K562 (cell line): ENCODE results near the gene KRT5. TPM values are rescaled to one million over a fixed set of nuclear protein-coding genes. Genes with fewer than 3 reads are reported as not detected.
A peak's percentile ranks its signal among the peaks of the same experiment; 100 is the strongest.

Source experiments
- ATAC-seq: fragments of 200-7000 bp; cut with Tn5 transposase; 3 replicates; pipeline ENCODE4 v1.9.1; 2020; ENCODE audit warnings: moderate library complexity
- BruUV-seq: library from RNA; stranded (reverse); fragments of 400-500 nt; replicated peaks from 2 replicates; lab custom pipeline; 2021; lab: Mats Ljungman, UMichigan
- CTCF ChIA-PET: fragments of 300-600 bp; formaldehyde crosslinking; extraction: SDS; loops from one replicate; lab custom pipeline; 2021; ENCODE audit warnings: low intra/inter-chr PET ratio; lab: Yijun Ruan, JAX
- POLR2A ChIA-PET: fragments of 300-600, 350-650 bp; sonication (Branson Sonifier 250); formaldehyde crosslinking; extraction: SDS; loops from one replicate; lab custom pipeline; 2021; ENCODE audit warnings: antibody characterized with exemption, inconsistent platforms; lab: Yijun Ruan, JAX
- DNase-seq, 4 experiments: peaks; one replicate each; pipeline versions ENCODE4 v3.0.0 to v3.0.0-alpha.2; 2011 to 2018; ENCODE audit warnings: low spot score in 3 of 4, mixed read lengths in 3 of 4; ENCODE audit errors: extremely low read depth in 1 of 4
- FAIRE-seq: peaks from 2 replicates; lab custom pipeline; 2011; peaks lifted over from hg19 to GRCh38; lab: Jason Lieb, UNC
- H2AFZ ChIP-seq: 2 replicates; pipeline ENCODE4 v1.6.0; 2011; ENCODE audit warnings: low read depth, low read length, control low read depth, inconsistent platforms
- H3K27ac ChIP-seq: fragments of 200-600 bp; 3 replicates; pipeline ENCODE4 v1.8.0; 2011; ENCODE audit warnings: low read depth, mild to moderate bottlenecking, control low read depth, inconsistent platforms, low read length, moderate library complexity, mixed read lengths; ENCODE audit errors: extremely low read depth
- H3K27me3 ChIP-seq, 2 experiments: fragments of 300-600 bp in 1 of 2; 2 replicates in 1 of 2; 3 replicates in 1 of 2; pipeline versions ENCODE4 v1.6.0 to v1.8.0; 2011; ENCODE audit warnings: inconsistent platforms in 2 of 2, low read length in 2 of 2, mild to moderate bottlenecking in 1 of 2, mixed read lengths in 1 of 2, moderate library complexity in 1 of 2; ENCODE audit not compliant: control insufficient read depth in 2 of 2, insufficient read depth in 2 of 2
- H3K36me3 ChIP-seq: fragments of 300-600 bp; 3 replicates; pipeline ENCODE4 v1.8.0; 2011; ENCODE audit warnings: mild to moderate bottlenecking, low read length, inconsistent platforms; ENCODE audit not compliant: control insufficient read depth, insufficient read depth
- H3K4me1 ChIP-seq, 2 experiments: fragments of 200-600 bp in 1 of 2; replicated peaks in 1 of 2; 2 replicates in 1 of 2; 3 replicates in 1 of 2; pipeline versions ENCODE4 v1.5.1 to v1.8.0; 2011; ENCODE audit warnings: inconsistent platforms in 2 of 2, low read length in 2 of 2, mild to moderate bottlenecking in 1 of 2, mixed read lengths in 1 of 2, moderate library complexity in 1 of 2; ENCODE audit not compliant: control insufficient read depth in 2 of 2, insufficient read depth in 2 of 2
- H3K4me2 ChIP-seq: 2 replicates; pipeline ENCODE4 v1.6.1; 2011; ENCODE audit warnings: low read length, control low read depth, inconsistent platforms, mixed read lengths; ENCODE audit not compliant: insufficient read depth
- H3K4me3 ChIP-seq: fragments of 200-600 bp; sonication (generic), shearing (Covaris generic); 2 replicates; pipeline ENCODE4 v1.5.1; 2016; ENCODE audit warnings: control low read depth, inconsistent platforms
- H3K79me2 ChIP-seq: fragments of 200-600 bp; 3 replicates; pipeline ENCODE4 v1.8.0; 2011; ENCODE audit warnings: low read length, inconsistent platforms; ENCODE audit not compliant: control insufficient read depth, insufficient read depth
- H3K9ac ChIP-seq, 2 experiments: 2 replicates each; pipeline versions ENCODE4 v1.6.0 to v1.6.1; 2011; ENCODE audit warnings: low read depth in 2 of 2, low read length in 2 of 2, control low read depth in 1 of 2, inconsistent platforms in 1 of 2, mild to moderate bottlenecking in 1 of 2, mixed read lengths in 1 of 2; ENCODE audit not compliant: insufficient read depth in 1 of 2
- H3K9me1 ChIP-seq: one replicate; pipeline ENCODE4 v1.6.0; 2011; ENCODE audit warnings: inconsistent platforms, mild to moderate bottlenecking, low read length, moderate library complexity; ENCODE audit not compliant: control insufficient read depth, insufficient read depth
- H3K9me3 ChIP-seq: replicated peaks from 2 replicates; pipeline ENCODE4 v1.5.1; 2011; ENCODE audit warnings: low read depth, low read length, inconsistent platforms; ENCODE audit not compliant: control insufficient read depth, insufficient read depth
- H4K20me1 ChIP-seq: replicated peaks from 2 replicates; pipeline ENCODE4 v1.6.1; 2011; ENCODE audit warnings: low read length, inconsistent platforms, mixed read lengths; ENCODE audit not compliant: control insufficient read depth, insufficient read depth
- E2F5 ChIP-seq: sonication (generic); formaldehyde crosslinking; IDR thresholded peaks from 2 replicates; pipeline ENCODE4 v1.8.0; 2022; ENCODE audit warnings: mild to moderate bottlenecking, missing genetic modification reagents
- ID3 ChIP-seq, 2 experiments: fragments of 250-450 bp in 1 of 2; fragments of 450-650 bp in 1 of 2; sonication (Bioruptor Pico) in 1 of 2; IDR thresholded peaks; 2 replicates each; pipeline versions ENCODE4 v1.6.1 to v1.8.0; 2016 to 2021; ENCODE audit warnings: mild to moderate bottlenecking in 2 of 2, moderate library complexity in 2 of 2, missing compliant biosample characterization in 1 of 2, missing genetic modification characterization in 1 of 2
- KDM2B ChIP-seq: fragments of 250-450 bp; sonication (Bioruptor Pico); IDR thresholded peaks from 2 replicates; pipeline ENCODE4 v1.8.0; 2021; ENCODE audit warnings: mild to moderate bottlenecking, moderate library complexity
- SIX5 ChIP-seq, 2 experiments: IDR thresholded peaks; 2 replicates each; pipeline ENCODE4 v1.6.1; 2011; ENCODE audit warnings: low read length in 2 of 2, borderline replicate concordance in 1 of 2, low read depth in 1 of 2, mild to moderate bottlenecking in 1 of 2, moderate library complexity in 1 of 2; ENCODE audit not compliant: insufficient read depth in 1 of 2
- SREBF1 ChIP-seq: fragments of 150-350 bp; IDR thresholded peaks from 2 replicates; pipeline ENCODE4 v1.6.1; 2014; ENCODE audit warnings: antibody characterized with exemption, low read depth, low read length, borderline replicate concordance
- SRSF1 ChIP-seq: fragments of 200-400 bp; formaldehyde crosslinking; IDR thresholded peaks from 2 replicates; pipeline ENCODE4 v1.6.1; 2017; ENCODE audit warnings: mild to moderate bottlenecking, low read depth, low read length, moderate library complexity
- ZBTB49 ChIP-seq: sonication (generic); formaldehyde crosslinking; IDR thresholded peaks from 2 replicates; pipeline ENCODE4 v1.8.0; 2022; ENCODE audit warnings: missing genetic modification reagents, mild to moderate bottlenecking, borderline replicate concordance
- ZNF282 ChIP-seq: sonication (generic); formaldehyde crosslinking; IDR thresholded peaks from 2 replicates; pipeline ENCODE4 v1.8.1; 2023; ENCODE audit warnings: missing genetic modification reagents
- ZNF408 ChIP-seq: fragments of 250-450 bp; sonication (Bioruptor Pico); IDR thresholded peaks from 2 replicates; pipeline ENCODE4 v1.4.0; 2020; ENCODE audit warnings: low read depth, mild to moderate bottlenecking, moderate library complexity
- WGBS: fragments of 100-300 bp; shearing (Covaris generic); methylation state at CpG from one replicate; pipeline ENCODE4 v1.1.6; 2016; ENCODE audit warnings: low coverage, mixed read lengths; ENCODE audit not compliant: insufficient coverage; ENCODE audit errors: missing lambda C conversion rate; 5-methylcytosine and 5-hydroxymethylcytosine counted together
- in situ Hi-C: fragments of 300-500 bp; cut with MboI; formaldehyde crosslinking; loops from 4 replicates; pipeline ENCODE4 v1.15.0; 2018; ENCODE audit warnings: inconsistent platforms, mixed read lengths
- intact Hi-C: fragments of 100-400 bp; cut with micrococcal nuclease; formaldehyde crosslinking; loops from 2 replicates; pipeline ENCODE4 v1.14.2; 2022
- polyA plus RNA-seq, 8 experiments: library from polyadenylated mRNA; depleted of rRNA in 4 of 8; stranded (reverse) in 5 of 8; unstranded in 3 of 8; fragments of >200 nt; fragmentation: Nextera tagmentation in 2 of 8; fragmentation: Illumina TruSeq in 1 of 8; extraction: Ambion mirVana in 2 of 8; extraction: Trizol in 1 of 8; gene quantifications; 2 replicates each; pipeline versions ENCODE4 v1.2.1 to v1.2.3, GENCODE V29; 2011 to 2014; ENCODE audit warnings: inconsistent platforms in 1 of 8, missing spikeins in 1 of 8
- total RNA-seq, 7 experiments: library from RNA; depleted of rRNA in 6 of 7; stranded (reverse); fragments of >200 nt in 6 of 7; fragmentation: Illumina TruSeq in 2 of 7; extraction: Trizol in 2 of 7; gene quantifications; 2 replicates each; pipeline versions ENCODE4 v1.2.1 to v1.2.3, GENCODE V29; 2011 to 2021; ENCODE audit warnings: low replicate concordance in 1 of 7
- TF ChIP-seq, protein P1 (sequence below): fragments of 450-650 bp; IDR thresholded peaks from 2 replicates; pipeline ENCODE4 v1.7.0; 2016; ENCODE audit warnings: borderline replicate concordance
- TF ChIP-seq, protein P2 (sequence below): fragments of 250-450 bp; sonication (Bioruptor Pico); IDR thresholded peaks from 2 replicates; pipeline ENCODE4 v1.9.0; 2021; ENCODE audit warnings: mild to moderate bottlenecking, inconsistent platforms

KRT5 gene
- total and polyA plus RNA-seq, 9 of the 15 experiments (the other 6 are each of a cell fraction or from before 2014, with no cell fraction given): 0.32 TPM; not detected in 8

GRCh38 chr12:52530366-52530765 lies 10.2 kb upstream of the KRT5 start (continued):
- TF ChIP-seq SIX5 (IDR thresholded peaks at IDR 0.05; ENCODE audit: borderline replicate concordance in 1 of 2, insufficient read depth in 1 of 2, low read depth in 1 of 2, low read length in 2 of 2): no peak

DNA sequence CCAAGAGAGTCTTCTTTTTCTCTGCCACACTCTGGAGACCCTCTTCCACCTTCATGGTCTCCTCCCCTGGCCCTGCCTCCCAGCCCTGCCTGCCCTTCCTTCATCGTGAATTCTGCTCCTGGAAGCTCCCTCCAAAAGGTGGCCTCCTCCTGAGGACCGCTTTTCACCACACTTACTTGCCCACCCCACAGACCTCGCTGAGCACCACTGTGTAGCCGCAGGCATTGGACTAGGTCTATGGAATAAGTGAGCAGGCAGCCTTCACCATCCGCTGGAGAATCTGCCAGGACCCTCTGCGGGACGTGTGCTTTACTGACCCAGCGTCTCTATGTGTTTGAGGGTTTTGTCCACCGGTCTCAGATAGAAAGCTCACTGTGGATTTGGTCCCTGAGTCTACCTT lies 9.7 kb upstream of the KRT5 start:
- intact Hi-C loops (no loop called here), in situ Hi-C loops (no loop called here)
- ChIA-PET POLR2A (no interaction called here), CTCF (no interaction called here)
- no peak for FAIRE-seq
- no peak overlapping the region for H2AFZ ChIP-seq
- H3K4me2 ChIP-seq: no peak overlapping the region
- no peak for ATAC-seq
- no TSS peak for BruUV-seq
- no peak overlapping the region for H3K4me3 ChIP-seq
- no peaks in the 10 kb centered on the region for H3K36me3 ChIP-seq
- H3K9me1 ChIP-seq: no peaks in the 10 kb centered on the region
- H3K9me3 ChIP-seq: no peaks in the 10 kb centered on the region
- H3K27me3 ChIP-seq: peaks cover 5 to 44% of the 10 kb centered on the region in 2 experiments; a peak in 4 of 5 replicates
- peaks cover 5% of the 10 kb centered on the region; the same call in 1 of the 2 replicates for H4K20me1 ChIP-seq
- no peak overlapping the region for H3K27ac ChIP-seq
- WGBS: 0% methylated on average over 9 of the region's 9 CpGs
- H3K9ac ChIP-seq: peak overlapping the region in 1 of 2 experiments; percentile 35; a peak in 1 of 4 replicates
- DNase-seq: no peak
- H3K4me1 ChIP-seq: no peaks in the 10 kb centered on the region
- no peaks in the 10 kb centered on the region for H3K79me2 ChIP-seq
- TF ChIP-seq KDM2B (CRISPR knock-in tag) (no peak), E2F5 (no peak), SREBF1 (no peak), SRSF1 (no peak), ZBTB49 (CRISPR knock-in tag) (no peak), ZNF408 (no peak), ZNF282 (no peak), ID3 (CRISPR knock-in tag; IDR thresholded peaks at IDR 0.05) (no peak), ID3 (tag; IDR thresholded peaks at IDR 0.05) (no peak), SIX5 (IDR thresholded peaks at IDR 0.05; ENCODE audit: borderline replicate concordance in 1 of 2, insufficient read depth in 1 of 2, low read depth in 1 of 2, low read length in 2 of 2) (no peak)
- TF ChIP-seq, protein P1, sequence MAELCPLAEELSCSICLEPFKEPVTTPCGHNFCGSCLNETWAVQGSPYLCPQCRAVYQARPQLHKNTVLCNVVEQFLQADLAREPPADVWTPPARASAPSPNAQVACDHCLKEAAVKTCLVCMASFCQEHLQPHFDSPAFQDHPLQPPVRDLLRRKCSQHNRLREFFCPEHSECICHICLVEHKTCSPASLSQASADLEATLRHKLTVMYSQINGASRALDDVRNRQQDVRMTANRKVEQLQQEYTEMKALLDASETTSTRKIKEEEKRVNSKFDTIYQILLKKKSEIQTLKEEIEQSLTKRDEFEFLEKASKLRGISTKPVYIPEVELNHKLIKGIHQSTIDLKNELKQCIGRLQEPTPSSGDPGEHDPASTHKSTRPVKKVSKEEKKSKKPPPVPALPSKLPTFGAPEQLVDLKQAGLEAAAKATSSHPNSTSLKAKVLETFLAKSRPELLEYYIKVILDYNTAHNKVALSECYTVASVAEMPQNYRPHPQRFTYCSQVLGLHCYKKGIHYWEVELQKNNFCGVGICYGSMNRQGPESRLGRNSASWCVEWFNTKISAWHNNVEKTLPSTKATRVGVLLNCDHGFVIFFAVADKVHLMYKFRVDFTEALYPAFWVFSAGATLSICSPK: no peak
- TF ChIP-seq, protein P2, sequence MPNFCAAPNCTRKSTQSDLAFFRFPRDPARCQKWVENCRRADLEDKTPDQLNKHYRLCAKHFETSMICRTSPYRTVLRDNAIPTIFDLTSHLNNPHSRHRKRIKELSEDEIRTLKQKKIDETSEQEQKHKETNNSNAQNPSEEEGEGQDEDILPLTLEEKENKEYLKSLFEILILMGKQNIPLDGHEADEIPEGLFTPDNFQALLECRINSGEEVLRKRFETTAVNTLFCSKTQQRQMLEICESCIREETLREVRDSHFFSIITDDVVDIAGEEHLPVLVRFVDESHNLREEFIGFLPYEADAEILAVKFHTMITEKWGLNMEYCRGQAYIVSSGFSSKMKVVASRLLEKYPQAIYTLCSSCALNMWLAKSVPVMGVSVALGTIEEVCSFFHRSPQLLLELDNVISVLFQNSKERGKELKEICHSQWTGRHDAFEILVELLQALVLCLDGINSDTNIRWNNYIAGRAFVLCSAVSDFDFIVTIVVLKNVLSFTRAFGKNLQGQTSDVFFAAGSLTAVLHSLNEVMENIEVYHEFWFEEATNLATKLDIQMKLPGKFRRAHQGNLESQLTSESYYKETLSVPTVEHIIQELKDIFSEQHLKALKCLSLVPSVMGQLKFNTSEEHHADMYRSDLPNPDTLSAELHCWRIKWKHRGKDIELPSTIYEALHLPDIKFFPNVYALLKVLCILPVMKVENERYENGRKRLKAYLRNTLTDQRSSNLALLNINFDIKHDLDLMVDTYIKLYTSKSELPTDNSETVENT: no peak
